AG04450 (cell line): ENCODE measurements around the gene TRAPPC6A. TPM values are rescaled to one million over a fixed set of nuclear protein-coding genes. Genes with fewer than 3 reads are reported as not detected.
A peak's percentile ranks its signal among the peaks of the same experiment; 100 is the strongest.

Experiments
- CTCF ChIA-PET: fragments of 300-600, 350-600 bp; formaldehyde crosslinking; extraction: SDS; loops from one replicate; lab custom pipeline; 2022; ENCODE audit warnings: antibody characterized with exemption, inconsistent platforms; lab: Charles Lee
- POLR2A ChIA-PET: fragments of 350-600 bp; formaldehyde crosslinking; extraction: SDS; loops from one replicate; lab custom pipeline; 2021; ENCODE audit warnings: antibody characterized with exemption, inconsistent platforms; lab: Yijun Ruan, JAX
- DNase-seq: peaks from one replicate; pipeline ENCODE4 v3.0.0-alpha.2; 2011; ENCODE audit warnings: low read depth, low spot score
- H3K27ac ChIP-seq: one replicate; pipeline ENCODE4 v1.5.1; 2012; ENCODE audit warnings: low read depth, low read length, control low read depth
- H3K27me3 ChIP-seq: one replicate; pipeline ENCODE4 v1.6.0; 2012; ENCODE audit warnings: low read length; ENCODE audit not compliant: control insufficient read depth, insufficient read depth
- H3K4me3 ChIP-seq: 2 replicates; pipeline ENCODE4 v1.5.1; 2011; ENCODE audit warnings: mild to moderate bottlenecking, low read depth, low read length, control low read depth
- H3K9me3 ChIP-seq: 2 replicates; pipeline ENCODE4 v1.5.1; 2012; ENCODE audit warnings: low read length; ENCODE audit not compliant: control insufficient read depth, insufficient read depth
- polyA plus RNA-seq: library from polyadenylated mRNA; depleted of rRNA; stranded (reverse); fragments of >200 nt; gene quantifications from 2 replicates; pipeline ENCODE4 v1.2.3, GENCODE V29; 2011
- TF ChIP-seq, protein P1 (sequence below): IDR thresholded peaks from 2 replicates; pipeline ENCODE4 v1.5.1; 2011; ENCODE audit warnings: low read depth, low read length, control low read depth, inconsistent platforms

The TRAPPC6A gene
- polyA plus RNA-seq, 1 experiment = 5.8 TPM

DNA sequence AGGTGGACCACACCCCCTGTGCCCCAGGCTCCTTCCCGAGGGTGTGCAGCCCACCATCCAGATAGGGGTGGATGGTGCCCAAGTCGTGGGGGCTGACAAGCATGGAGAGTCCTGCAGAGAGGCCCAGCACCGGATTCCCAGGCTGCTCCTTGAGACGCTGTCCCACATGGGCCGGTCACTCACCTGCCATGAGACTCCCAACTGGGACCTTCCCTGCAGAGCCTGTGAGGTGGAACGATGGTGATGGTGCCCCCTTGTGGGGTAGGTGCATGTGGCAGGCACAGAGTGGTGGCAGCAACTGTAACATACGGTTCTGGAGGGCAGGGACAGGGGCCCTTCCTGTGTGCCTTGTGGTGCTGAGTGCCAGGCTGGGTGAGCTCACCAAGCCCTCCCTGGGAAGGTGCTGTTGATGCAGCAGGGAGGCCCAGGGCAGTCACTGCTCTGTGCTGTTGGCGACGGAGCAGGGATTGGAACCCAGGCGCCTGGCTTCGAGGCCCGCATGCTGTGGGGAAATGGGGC lies 52.0 kb downstream of the TRAPPC6A start:
- H3K4me3 ChIP-seq = no peak overlapping the region
- H3K9me3 ChIP-seq = no peaks in the 10 kb centered on the region; the same call in 1 of the 2 replicates
- DNase-seq = peak; percentile 8
- H3K27me3 ChIP-seq = no peaks in the 10 kb centered on the region
- TF ChIP-seq, protein P1, sequence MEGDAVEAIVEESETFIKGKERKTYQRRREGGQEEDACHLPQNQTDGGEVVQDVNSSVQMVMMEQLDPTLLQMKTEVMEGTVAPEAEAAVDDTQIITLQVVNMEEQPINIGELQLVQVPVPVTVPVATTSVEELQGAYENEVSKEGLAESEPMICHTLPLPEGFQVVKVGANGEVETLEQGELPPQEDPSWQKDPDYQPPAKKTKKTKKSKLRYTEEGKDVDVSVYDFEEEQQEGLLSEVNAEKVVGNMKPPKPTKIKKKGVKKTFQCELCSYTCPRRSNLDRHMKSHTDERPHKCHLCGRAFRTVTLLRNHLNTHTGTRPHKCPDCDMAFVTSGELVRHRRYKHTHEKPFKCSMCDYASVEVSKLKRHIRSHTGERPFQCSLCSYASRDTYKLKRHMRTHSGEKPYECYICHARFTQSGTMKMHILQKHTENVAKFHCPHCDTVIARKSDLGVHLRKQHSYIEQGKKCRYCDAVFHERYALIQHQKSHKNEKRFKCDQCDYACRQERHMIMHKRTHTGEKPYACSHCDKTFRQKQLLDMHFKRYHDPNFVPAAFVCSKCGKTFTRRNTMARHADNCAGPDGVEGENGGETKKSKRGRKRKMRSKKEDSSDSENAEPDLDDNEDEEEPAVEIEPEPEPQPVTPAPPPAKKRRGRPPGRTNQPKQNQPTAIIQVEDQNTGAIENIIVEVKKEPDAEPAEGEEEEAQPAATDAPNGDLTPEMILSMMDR = peak; percentile 77
- ChIA-PET CTCF (interaction anchor here (0.5 to 2.2 kb wide), 14 partner anchors 8 to 126 kb away, joined by 3 to 13 read pairs (median 5); partner anchors contain the start of gene PPP1R37), POLR2A (no interaction called here)
- H3K27ac ChIP-seq = no peak overlapping the region

- TF ChIP-seq, protein P1 = no peak
- ChIA-PET POLR2A (interaction anchor here (0.7 kb wide), 1 partner anchor 189 kb away, joined by 3 read pairs; no protein-coding TSS in a partner anchor), CTCF (interaction anchor here (0.8 to 2.2 kb wide), 10 partner anchors 9 to 213 kb away, joined by 3 to 13 read pairs (median 5); partner anchors contain the start of gene PPP1R37)
- no peaks in the 10 kb centered on the region for H3K27me3 ChIP-seq
- no peak overlapping the region for H3K27ac ChIP-seq
- DNase-seq = no peak
- no peaks in the 10 kb centered on the region; the same call in 1 of the 2 replicates for H3K9me3 ChIP-seq
- no peak overlapping the region for H3K4me3 ChIP-seq
Measured at GRCh38 chr19:45125360-45125759, 52.7 kb downstream of the TRAPPC6A start.

- Histone ChIP-seq H3K27ac (no peak overlapping the region), H3K9me3 (no peaks in the 10 kb centered on the region; the same call in 1 of the 2 replicates), H3K27me3 (no peaks in the 10 kb centered on the region), H3K4me3 (no peak overlapping the region)
- ChIA-PET CTCF (interaction anchor here (0.8 kb wide), 1 partner anchor 14 kb away, joined by 5 read pairs; no protein-coding TSS in a partner anchor), POLR2A (interaction anchor here (0.7 kb wide), 1 partner anchor 227 kb away, joined by 6 read pairs; no protein-coding TSS in a partner anchor)
- TF ChIP-seq, protein P1 = no peak
- no peak for DNase-seq
Measured at GRCh38 chr19:45124021-45124420, 54.0 kb downstream of the TRAPPC6A start.

- ChIA-PET POLR2A (no interaction called here), CTCF (interaction anchor here (0.8 kb wide), 1 partner anchor 14 kb away, joined by 5 read pairs; no protein-coding TSS in a partner anchor)
- Histone ChIP-seq H3K27ac (no peak overlapping the region), H3K4me3 (no peak overlapping the region), H3K9me3 (no peaks in the 10 kb centered on the region; the same call in 1 of the 2 replicates), H3K27me3 (no peaks in the 10 kb centered on the region)
- no peak for DNase-seq
- TF ChIP-seq, protein P1 = no peak
Measured at GRCh38 chr19:45123440-45123850, 54.6 kb downstream of the TRAPPC6A start.

DNA sequence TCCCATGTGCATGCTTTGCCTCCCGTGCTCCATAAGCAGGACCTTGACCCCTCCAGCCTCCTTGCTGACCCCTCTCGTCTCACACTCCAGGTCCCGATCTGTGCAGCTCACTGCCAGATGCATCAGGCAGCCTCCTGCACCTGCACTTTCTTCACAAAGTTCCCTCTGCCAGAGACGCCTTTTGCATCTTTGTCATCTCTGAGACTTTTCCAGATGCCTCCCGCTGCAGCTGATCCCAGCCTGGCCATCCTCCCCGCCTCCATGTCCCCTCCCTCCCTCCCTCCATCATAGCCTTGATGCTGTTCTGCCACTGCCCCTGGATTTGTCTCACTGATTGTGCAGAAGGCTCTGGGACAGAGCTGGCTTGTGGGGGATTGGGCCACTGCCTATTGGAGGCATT lies 55.2 kb downstream of the TRAPPC6A start:
- H3K9me3 ChIP-seq = no peaks in the 10 kb centered on the region; the same call in 1 of the 2 replicates
- ChIA-PET CTCF (no interaction called here), POLR2A (no interaction called here)
- no peak overlapping the region for H3K4me3 ChIP-seq
- no peak overlapping the region for H3K27ac ChIP-seq
- TF ChIP-seq, protein P1 = no peak
- no peak for DNase-seq
- no peaks in the 10 kb centered on the region for H3K27me3 ChIP-seq
